Omental fat pad (tissue), 4 donors: ENCODE results near the gene ENGASE. TPM values are rescaled to one million over a fixed set of nuclear protein-coding genes. Genes with fewer than 3 reads are reported as not detected.

Source experiments
- ATAC-seq: fragments of 150-250 bp; one replicate; pipeline ENCODE4 v1.9.1; 2016; ENCODE audit warnings: mild to moderate bottlenecking, moderate library complexity; ENCODE audit not compliant: low FRiP score
- DNase-seq: peaks from one replicate; pipeline ENCODE4 v3.0.0-alpha.2; 2019; ENCODE audit warnings: low spot score
- CTCF ChIP-seq, 3 donors: fragments of 450-650 bp; IDR thresholded peaks; one replicate each; pipeline ENCODE4 v1.5.1; 2016 to 2017; ENCODE audit warnings: antibody characterized with exemption in 3 of 3, mild to moderate bottlenecking in 3 of 3, moderate library complexity in 2 of 3
- total RNA-seq, 4 donors: library from RNA; depleted of rRNA; stranded (reverse); fragments of >200 nt; gene quantifications; one replicate each; pipeline ENCODE4 v1.1.0, GENCODE V29; 2016

ENGASE gene
- total RNA-seq, 4 donors from 2014 or later: 12.2 to 52.3 (median 22.2) TPM

- no peak for ATAC-seq
- DNase-seq: no peak
- TF ChIP-seq CTCF (IDR thresholded peaks at IDR 0.05): no peak
Measured at GRCh38 chr17:79131274-79131635, 56.6 kb downstream of the ENGASE start.

GRCh38 chr17:79131701-79132100, 57.1 kb downstream of the ENGASE start:
- DNase-seq: no peak
- TF ChIP-seq CTCF (IDR thresholded peaks at IDR 0.05): no peak
- ATAC-seq: no peak

- ATAC-seq (no peak), DNase-seq (no peak)
- no peak for TF ChIP-seq CTCF (IDR thresholded peaks at IDR 0.05)
Measured at GRCh38 chr17:79132271-79133064, 57.8 kb downstream of the ENGASE start.

GRCh38 chr17:79133214-79133613, 58.6 kb downstream of the ENGASE start:
- no peak for TF ChIP-seq CTCF (IDR thresholded peaks at IDR 0.05)
- no peak for DNase-seq
- no peak for ATAC-seq

GRCh38 chr17:79133985-79134384, 59.4 kb downstream of the ENGASE start:
- DNase-seq: no peak
- no peak for TF ChIP-seq CTCF (IDR thresholded peaks at IDR 0.05)
- no peak for ATAC-seq

GRCh38 chr17:79135011-79135410, 60.4 kb downstream of the ENGASE start:
- TF ChIP-seq CTCF (IDR thresholded peaks at IDR 0.05): no peak
- ATAC-seq: no peak

More at GRCh38 chr17:79135011-79135410, 60.4 kb downstream of the ENGASE start:
- DNase-seq: no peak
